Gastrocnemius medialis (tissue), 4 donors: Measurements from ENCODE around the gene ARID3B.

ENCODE experiments used
- CTCF ChIP-seq, 5 experiments: fragments of 450-650 bp in 3 of 5; fragments of 200-600 bp in 2 of 5; sonication (generic) in 2 of 5; IDR thresholded peaks in 4 of 5; conservative IDR thresholded peaks in 1 of 5; 1 replicate in 4 of 5; 2 replicates in 1 of 5; pipeline ENCODE4 v1.5.1; 2016 to 2019; ENCODE audit warnings: antibody characterized with exemption in 5 of 5, mild to moderate bottlenecking in 3 of 5, moderate library complexity in 3 of 5
- POLR2A ChIP-seq, 2 donors: fragments of 450-650 bp; IDR thresholded peaks; one replicate each; pipeline ENCODE4 v1.6.1; 2017; ENCODE audit warnings: antibody characterized with exemption in 2 of 2, mild to moderate bottlenecking in 2 of 2, moderate library complexity in 2 of 2

GRCh38 chr15:74635228-74635627 lies 94.2 kb downstream of the ARID3B start:
- TF ChIP-seq CTCF (IDR thresholded peaks at IDR 0.05 in 4 of 5, conservative IDR thresholded peaks at IDR 0.05 in 1 of 5) (peak; percentile 83 to 89 (median 85)), POLR2A (IDR thresholded peaks at IDR 0.05) (no peak)
